GM19193 (cell line): Measurements from ENCODE around the gene NDST4.

Experiments used
- POLR2A ChIP-seq: IDR thresholded peaks from 4 replicates; pipeline ENCODE4 v1.6.1; 2011; ENCODE audit not compliant: insufficient read depth, insufficient read length; ENCODE audit errors: extremely low read depth

NDST4 gene

GRCh38 chr4:114964026-114964425, 149.4 kb downstream of the NDST4 start:
- no peak for TF ChIP-seq POLR2A

GRCh38 chr4:114945616-114946015, 167.8 kb downstream of the NDST4 start:
- TF ChIP-seq POLR2A: no peak

- no peak for TF ChIP-seq POLR2A
These were observed 171.9 kb downstream of the NDST4 start for GRCh38 chr4:114941503-114941902.

GRCh38 chr4:114927881-114928280, 185.5 kb downstream of the NDST4 start:
- no peak for TF ChIP-seq POLR2A

- TF ChIP-seq POLR2A: no peak
These were observed 186.8 kb downstream of the NDST4 start for GRCh38 chr4:114926583-114926982.

GRCh38 chr4:114924311-114924710, 189.1 kb downstream of the NDST4 start:
- no peak for TF ChIP-seq POLR2A

- TF ChIP-seq POLR2A: no peak
These were observed 190.9 kb downstream of the NDST4 start for GRCh38 chr4:114922592-114922933.

GRCh38 chr4:114921790-114922591, 191.4 kb downstream of the NDST4 start:
- no peak for TF ChIP-seq POLR2A

- no peak for TF ChIP-seq POLR2A
These were observed 192.2 kb downstream of the NDST4 start for GRCh38 chr4:114921191-114921590.

- no peak for TF ChIP-seq POLR2A
These were observed 202.3 kb downstream of the NDST4 start for GRCh38 chr4:114911111-114911510.

- no peak for TF ChIP-seq POLR2A
These were observed 205.9 kb downstream of the NDST4 start for GRCh38 chr4:114907568-114907967.

GRCh38 chr4:114905017-114905416, 208.4 kb downstream of the NDST4 start:
- no peak for TF ChIP-seq POLR2A

GRCh38 chr4:114900934-114901333, 212.5 kb downstream of the NDST4 start:
- no peak for TF ChIP-seq POLR2A

- TF ChIP-seq POLR2A: no peak
These were observed 222.6 kb downstream of the NDST4 start for GRCh38 chr4:114890773-114891172.

- TF ChIP-seq POLR2A: no peak
These were observed 226.7 kb downstream of the NDST4 start for GRCh38 chr4:114886761-114887160.

- TF ChIP-seq POLR2A: no peak
These were observed 229.8 kb downstream of the NDST4 start for GRCh38 chr4:114883641-114884040.
